DMS53 treated with DMSO at 0.1 percent for 48 hours (cell line): ENCODE results near the gene TNFAIP8L3.

Experiments
- DNase-seq: peaks from one replicate; lab custom pipeline; 2025; ENCODE audit not compliant: unreplicated experiment; lab: John Stamatoyannopoulos, UW

TNFAIP8L3 gene

DNA sequence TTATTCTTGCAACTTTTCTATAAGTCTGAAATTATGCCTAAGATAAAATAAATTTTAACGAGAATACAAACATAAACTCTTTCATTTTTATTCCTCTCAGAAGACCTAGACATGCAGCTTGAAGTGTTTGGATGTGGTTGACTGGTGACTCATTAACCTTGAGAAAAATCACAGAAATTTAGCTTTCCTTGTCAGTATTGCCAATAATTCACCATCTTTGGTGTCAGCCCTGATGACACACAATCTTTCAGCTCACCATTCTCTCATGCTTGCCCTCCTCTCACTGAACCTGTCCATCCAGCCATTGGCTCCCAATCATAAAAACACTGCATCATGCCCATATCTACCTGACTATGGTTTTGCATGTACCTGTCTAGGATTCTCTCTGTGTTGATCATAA, 22.6 kb upstream of the TNFAIP8L3 start:
- DNase-seq: no peak

DNA sequence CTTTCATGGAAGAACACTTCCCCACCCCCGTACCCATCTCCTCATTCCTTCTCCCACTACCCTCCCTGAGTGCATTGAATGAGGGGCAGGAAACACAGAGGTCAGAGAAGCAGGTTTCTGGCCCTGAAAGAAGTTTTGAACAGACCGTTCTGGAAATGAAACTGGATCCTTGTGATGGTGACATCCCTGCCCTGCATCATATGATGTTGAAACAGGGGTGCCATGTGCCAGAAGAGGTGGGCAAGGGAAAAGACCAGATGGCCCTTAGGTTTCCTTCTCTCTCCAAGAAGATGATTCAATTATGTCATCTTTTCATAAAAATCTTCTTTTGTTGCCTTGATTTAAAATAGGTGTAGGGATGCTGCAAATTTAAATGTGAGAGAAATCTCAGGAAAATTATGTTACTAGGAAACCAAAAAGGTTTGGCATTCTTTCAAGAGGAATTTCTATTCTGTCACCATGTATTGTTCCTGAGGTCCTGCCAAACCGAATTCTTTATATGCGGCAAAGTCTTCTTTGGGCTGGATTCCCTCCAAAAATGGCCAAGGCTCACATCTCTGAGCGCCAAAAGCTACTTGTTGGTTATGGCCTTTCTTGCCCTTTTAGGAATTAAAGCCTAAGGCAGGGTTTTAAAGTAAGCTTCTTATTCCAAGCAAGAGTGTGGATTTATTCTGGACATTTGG, 19.9 kb upstream of the TNFAIP8L3 start:
- DNase-seq: no peak

GRCh38 chr15:51112078-51112477, 17.4 kb upstream of the TNFAIP8L3 start:
- DNase-seq: no peak

- DNase-seq: no peak
These were observed 16.4 kb upstream of the TNFAIP8L3 start for GRCh38 chr15:51111061-51111460.

DNA sequence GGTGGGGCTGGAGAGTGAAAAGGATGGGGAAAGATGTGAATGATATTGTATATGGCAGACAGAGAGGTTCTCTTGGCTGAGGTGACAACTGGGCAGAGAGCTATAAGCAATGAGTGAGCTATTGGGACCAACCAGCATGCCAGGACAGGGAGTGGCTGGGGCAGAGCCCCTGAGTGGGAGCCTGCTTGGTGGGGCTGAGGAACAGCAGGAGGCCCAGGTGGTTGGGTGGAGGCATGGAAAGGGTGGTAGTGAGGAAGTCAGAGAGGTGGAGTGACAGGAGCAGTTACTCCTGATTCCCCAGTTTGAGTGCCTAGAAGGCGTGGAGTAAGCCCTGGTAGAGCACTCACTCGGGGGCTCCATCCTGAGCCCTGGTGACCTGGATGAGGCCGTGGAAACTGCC, 15.5 kb upstream of the TNFAIP8L3 start:
- no peak for DNase-seq

DNA sequence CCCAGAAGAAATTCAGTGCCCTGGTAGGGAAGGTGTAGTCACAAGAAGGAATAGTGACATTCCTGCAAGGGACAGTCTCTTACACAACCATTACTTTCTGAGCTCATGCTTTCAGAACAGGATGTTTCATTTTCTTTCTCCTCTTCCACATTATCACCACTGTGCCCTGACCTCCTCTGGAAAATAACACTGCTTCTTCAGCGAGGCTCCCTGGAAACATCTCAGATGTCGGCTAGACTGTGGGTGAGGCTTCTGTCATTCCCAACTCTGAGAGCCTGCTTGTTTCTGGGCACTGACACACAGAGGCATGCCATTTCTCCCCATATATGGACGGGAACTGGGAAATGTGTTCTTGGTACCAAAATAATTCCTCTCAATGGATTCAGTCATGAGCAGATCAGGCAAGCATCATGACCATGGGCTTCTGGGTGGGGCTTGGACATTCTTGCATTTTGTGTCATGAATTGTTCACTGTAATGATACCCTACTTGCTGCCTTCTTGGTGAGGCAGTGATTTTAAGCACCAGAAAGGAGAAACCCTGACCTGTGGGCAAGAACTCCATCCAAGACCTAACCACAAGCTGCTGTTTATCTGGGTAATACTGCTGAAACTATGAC, 14.3 kb upstream of the TNFAIP8L3 start:
- DNase-seq: no peak

DNA sequence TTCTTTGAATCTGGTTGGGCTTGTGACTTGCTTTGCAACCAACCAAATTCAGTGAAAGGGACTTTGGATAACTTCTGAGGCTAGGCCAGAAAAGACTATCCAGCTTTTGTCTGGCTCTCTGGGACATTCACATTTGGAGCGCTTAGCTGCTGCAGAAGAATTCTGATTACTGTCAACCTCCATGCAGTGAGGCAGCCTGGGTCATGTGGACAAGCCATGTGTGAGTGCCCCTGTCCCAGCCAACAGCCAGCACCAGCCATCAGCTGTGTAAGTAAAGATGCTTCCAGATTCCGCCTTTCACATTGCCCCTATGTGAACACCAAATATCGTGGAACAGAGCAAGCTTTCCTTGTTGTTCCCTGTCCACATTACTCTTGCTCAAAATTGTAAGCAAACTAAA, 12.9 kb upstream of the TNFAIP8L3 start:
- no peak for DNase-seq

DNA sequence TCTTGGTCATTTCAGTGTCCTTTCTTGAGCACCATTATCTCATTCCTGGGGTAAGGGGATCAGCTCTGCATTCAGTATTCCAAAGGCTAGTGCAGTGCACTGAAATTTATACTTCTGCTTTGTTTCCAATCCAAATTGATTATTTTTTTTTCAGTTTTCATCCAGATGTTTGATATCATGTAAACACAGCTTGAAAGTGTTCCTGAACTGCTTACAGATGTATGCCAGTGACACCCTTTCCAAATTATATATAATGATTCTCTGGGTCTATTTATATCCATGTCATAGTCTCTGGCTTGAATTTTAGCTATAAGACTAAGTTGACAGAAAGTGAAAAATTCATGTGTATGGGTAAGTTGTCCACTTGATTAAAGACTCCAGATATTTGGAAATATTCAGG, 11.8 kb upstream of the TNFAIP8L3 start:
- DNase-seq: no peak

GRCh38 chr15:51105430-51106016, 10.8 kb upstream of the TNFAIP8L3 start:
- no peak for DNase-seq

GRCh38 chr15:51104512-51104911, 9.8 kb upstream of the TNFAIP8L3 start:
- DNase-seq: no peak

DNA sequence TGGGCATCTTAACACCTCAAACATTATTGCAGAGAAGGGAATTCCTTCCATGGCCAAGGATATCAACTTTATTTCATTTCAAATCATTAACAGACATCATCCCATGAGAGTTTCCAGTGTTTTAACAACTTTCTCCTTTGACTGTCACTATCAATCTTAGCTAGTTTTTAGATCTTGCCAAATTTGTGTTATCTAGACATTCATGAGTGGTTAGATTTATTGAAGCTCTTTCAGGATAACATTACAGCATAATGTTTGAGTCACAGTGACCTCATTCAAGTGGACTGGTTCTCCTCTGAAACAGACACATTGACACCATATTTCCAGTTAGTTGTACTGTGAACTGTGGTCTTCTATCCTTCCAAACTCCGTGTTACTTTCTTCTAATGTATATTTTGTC, 8.6 kb upstream of the TNFAIP8L3 start:
- no peak for DNase-seq

DNA sequence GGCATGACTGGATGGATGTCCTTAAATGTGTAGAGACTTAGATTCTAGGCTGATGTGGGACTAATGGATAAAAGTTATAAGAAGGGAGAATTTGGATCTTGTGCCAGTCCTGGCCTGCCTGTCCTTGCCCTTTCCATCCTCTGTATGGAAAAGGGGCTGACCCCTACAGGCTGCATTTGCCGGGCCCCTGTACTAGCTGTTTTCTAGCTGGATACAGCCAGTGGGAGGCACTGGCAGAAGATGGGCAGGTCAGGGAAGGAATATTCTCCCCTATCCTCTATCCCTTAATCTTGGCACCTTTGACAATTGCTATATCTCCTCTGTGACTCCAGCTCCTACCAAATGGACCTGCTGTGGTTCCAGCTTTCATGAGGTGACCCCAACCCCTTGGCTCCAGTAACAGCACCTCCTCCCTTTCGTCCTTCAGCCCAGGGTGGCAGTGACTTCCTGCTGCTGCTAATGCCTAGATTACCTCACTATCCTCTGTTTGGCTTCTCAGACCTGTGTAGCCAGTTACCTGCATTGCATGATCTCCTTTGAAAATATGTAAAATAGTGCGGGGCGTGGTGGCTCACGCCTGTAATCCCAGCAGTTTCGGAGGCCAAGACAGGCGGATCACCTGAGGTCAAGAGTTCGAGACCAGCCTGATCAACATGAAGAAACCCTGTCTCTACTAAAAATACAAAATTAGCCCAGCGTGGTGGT, 6.2 kb upstream of the TNFAIP8L3 start:
- no peak for DNase-seq

DNA sequence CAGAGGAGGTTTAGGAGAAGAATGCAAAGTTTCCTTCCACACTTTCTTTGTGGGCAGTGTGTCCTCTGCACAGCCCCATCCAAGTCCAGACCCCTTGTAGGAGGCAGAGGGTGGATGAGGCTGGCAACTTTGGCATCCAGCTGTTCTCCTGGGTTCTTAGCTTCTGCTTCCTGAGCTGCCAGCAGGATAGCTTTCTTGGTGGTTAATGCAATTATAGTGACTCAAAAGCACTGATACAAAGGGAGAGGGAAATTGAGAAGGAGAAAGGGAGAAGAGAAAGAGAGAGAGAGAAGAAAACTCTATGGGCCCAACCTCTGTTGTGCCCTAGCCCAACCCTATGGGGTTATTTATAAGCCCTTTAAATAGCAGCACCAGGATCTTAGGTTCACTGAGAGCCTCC, 4.5 kb upstream of the TNFAIP8L3 start:
- DNase-seq: no peak

- DNase-seq: no peak
These were observed 3.6 kb upstream of the TNFAIP8L3 start for GRCh38 chr15:51098331-51098619.

DNA sequence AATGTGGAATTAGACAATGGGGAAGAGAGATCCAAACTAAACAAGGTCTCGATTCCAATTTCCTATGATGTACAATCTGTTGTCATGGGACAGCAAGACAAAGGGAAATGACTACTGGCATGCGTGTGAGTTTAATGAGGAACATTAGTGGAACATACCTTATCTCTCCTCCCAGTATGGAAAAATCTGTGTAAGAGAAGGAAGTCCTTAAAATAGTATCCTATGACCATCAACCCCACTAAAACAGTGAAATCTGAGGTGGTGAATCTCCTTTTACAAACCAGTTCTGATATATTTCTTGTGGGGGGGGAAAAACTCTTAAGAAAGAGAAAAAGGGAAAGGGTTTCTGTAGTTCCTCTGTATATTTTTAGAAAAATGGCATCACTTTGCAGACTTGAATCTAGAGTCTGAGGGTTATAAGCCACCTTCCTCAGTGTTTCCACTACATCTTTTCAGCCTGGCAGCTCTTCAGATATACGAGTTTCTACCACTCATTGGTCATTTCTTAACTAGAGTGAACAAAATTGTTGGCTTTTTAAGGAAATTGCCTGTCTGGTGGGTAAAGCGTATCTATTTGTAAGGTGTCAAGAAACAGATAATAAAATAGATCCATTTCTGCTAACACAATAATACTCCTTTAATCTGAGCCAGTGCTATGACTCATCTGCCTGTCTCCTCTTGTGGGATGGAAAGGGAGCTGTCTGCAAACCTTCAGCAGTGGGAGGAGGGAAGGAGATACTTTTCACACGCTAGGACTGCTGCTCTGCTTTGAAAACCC, 3.0 kb upstream of the TNFAIP8L3 start:
- no peak for DNase-seq

DNA sequence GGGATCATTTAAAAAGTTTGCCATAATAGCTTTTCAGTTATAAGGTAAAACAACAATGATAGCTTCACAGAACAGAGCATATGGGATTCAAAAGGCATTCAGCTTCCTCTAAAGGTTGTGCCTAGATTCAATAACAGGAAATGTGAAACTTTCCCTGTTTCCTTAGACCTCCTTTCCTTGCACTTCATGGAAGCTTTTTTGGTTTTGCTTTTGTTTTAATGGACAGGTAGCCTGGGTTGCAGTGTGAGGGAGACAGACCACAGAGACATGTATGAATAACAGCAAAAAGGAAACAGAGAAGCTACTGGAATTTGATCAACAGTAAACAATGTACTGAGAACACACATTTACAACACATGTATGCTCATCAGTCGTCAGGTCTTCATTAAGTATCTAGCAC, 2.3 kb upstream of the TNFAIP8L3 start:
- no peak for DNase-seq

DNA sequence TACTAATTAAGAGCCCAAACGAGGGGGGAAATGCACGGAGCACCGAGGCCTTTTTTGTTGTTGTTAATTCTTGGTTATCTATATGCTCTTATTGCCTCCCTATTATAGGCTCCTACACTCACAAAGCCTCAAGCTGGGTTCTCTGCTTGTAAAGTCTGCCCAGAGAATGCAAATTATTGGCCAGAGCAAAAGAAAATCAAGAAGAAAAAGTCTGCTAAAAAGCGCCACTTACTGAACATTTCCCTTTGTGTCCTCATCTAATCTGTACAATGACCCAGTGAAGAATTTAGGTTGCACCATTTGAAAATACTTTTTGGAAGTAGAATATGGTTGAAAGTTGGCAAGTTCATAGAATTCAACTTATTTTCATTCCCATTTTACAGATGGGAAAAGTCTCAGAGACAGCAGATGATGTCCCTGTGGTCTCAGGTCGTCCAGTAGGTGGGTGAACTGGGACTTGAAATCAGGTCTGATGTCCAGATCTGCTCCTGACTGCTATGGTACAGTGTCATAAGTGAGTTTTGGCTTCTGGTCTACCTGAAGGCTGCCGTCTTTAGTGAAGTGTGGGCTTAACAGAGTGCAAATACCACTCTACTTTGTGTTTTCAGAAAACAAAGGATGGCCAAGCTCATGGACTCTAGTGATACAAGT, 1.1 kb upstream of the TNFAIP8L3 start:
- DNase-seq: no peak

- no peak for DNase-seq
These were observed 684 bp downstream of the TNFAIP8L3 start for GRCh38 chr15:51093839-51094605.

DNA sequence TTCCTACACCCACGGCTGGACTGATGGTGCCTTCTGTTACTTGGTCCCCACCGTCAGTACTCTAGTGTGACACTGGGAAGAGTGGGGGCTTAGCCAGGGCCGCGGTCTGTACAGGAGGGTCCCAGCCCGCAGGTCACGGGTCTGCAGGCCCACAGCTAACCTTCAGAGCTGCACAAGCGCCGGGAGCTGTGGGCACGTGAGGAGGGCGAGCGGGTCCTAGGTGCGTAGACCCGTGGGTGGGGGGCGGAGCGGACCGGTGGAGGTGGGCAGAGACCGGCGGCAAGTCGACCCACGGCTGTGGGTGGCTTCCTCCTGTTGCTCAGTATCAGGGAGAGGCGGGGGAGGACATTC, 1.2 kb downstream of the TNFAIP8L3 start:
- DNase-seq: no peak

DNA sequence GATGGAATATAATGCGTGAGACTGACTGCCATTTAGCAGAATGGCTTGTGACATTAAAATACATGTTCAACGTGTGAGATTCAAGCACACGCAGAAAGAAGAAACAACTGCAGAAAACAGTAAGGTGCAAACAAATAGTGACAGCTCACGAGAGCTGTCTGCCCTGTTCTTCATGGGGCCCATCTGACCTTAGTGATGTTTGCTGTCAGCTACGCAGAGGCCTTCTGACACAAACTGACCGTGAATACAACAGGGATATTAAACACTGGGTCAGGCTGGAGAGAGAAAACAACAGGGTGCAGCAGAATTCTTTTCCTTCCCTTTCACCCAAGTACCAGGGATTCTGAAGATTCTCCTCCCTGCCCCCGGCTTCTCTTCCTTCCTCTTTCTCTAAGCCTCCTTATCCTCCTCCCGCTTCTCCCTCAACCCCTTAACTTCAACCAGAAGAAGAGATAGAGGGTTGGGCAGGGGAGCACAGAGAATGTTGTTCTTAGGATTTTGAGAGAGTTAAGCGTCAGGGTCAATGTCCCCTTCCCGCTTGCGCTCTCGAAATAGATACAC, 2.1 kb downstream of the TNFAIP8L3 start:
- no peak for DNase-seq
